GM18873 (cell line): ENCODE results near the gene CD276.

Experiments used
- ATAC-seq: cut with Tn5 transposase; IDR thresholded peaks from one replicate; pipeline ENCODE4 v1.9.1; 2021; ENCODE audit warnings: mild to moderate bottlenecking, moderate library complexity, moderate number of reproducible peaks; ENCODE audit not compliant: unreplicated experiment, low FRiP score

CD276 gene

DNA sequence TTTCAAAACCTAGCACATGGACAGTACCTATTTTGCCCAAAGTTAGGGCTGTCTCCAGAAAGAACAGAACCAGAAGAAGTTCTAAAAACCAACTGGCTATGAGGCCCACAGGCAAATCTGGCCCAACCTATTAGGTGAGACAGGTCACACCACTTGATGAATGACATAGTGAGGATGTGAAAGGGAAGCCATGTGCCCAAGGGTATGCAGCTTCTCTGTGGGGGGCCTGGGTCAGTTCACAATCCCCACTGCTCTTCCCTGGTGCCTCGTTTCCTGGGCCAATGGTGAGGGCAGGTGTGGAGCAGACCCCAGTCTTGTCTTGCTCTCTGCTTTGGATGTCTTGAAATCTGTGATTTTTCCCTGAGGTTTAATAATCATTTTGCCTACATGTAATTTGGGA lies 60.1 kb downstream of the CD276 start:
- ATAC-seq, result no peak

DNA sequence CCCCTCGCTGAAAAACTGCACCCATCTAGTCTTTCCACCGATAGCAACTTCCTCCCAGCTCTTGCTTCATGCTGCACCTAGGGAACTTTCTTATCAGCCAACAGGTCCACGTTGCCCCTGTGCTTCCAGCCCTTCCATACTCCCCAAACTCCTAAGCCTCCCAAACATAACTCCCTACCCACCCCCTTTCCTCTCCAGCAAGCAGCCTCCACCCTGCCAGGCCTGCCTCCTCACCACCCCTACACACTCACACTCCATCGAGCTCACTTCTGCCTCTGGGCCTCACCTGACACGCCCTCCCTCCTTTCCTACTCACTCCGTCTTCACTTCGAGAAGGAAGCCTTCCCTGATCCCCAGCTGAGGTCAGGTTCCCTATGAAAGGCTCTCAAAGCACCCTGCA lies 60.9 kb downstream of the CD276 start:
- no peak for ATAC-seq

DNA sequence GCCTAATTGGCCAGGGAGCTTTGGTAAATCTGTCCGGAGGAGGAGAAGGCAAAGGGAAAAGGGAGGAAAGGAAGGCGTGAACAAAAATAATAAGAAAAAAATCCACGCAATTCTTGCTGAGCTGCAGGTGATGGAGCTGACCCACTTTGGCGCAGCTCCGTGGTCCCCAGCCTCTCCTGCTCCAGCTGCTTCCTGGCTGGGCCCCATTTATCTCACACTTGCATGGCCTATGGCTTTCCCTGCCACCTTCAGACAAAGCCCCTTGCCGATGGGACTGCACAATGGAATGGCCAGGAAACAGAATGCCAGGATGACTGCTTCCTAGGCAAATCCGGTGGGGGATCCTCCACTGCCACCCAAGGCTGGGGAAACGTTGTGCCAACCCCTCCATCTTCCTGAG lies 62.1 kb downstream of the CD276 start:
- no peak for ATAC-seq

DNA sequence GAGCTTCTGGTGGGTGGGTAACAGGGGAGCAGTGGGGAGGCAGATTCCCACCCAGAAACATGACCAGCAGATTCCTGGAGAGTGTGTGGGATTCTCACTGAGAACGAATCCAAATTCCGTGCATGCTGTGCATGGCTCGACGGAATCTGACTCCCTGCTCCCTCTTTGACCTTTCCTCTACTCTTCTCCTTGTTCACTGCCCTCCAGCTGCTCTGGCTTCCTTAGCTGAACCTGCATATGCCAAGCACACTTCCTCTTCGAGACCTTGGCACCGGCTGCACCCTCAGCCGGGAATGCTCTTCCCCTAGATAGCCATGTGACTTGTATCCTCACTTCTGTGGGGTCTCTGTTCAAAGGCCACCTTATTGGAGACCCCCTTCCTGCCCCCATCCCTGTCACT lies 62.7 kb downstream of the CD276 start:
- ATAC-seq, result no peak

DNA sequence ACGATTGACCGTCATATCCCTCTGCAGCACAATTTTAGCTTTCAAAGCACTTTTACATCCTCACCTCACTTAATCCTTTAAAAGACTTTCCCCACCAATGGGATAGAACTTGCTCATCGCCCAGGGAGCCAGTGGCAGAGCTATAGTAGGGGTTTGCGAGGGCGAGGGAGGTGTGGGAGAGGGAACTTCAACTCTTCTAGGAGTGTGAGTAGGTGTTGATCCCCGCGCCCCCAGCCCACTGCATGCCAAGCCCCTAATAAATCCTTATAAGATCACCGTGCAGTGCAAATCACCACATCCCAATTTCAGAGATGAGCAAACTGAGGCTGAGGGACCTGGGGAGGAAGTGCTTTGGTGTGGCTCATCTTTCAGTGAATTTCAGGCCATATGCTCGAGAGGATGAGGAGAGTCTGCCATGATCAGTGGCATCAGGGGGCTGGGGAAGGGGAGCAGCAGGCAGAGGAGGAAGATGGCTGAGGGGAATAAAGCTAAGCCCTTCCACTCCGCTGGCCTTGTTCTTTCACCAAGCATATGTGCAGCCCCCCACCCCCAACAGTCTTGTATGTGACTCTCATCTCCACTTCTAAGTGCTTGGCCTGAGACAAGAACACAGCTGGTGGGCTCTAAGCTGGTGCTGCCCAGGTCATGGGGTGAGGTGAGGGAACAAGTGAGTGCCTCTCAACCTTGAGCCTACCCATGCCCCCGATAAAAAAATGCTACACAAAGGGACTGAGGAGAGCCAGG lies 63.8 kb downstream of the CD276 start:
- ATAC-seq, result no peak

DNA sequence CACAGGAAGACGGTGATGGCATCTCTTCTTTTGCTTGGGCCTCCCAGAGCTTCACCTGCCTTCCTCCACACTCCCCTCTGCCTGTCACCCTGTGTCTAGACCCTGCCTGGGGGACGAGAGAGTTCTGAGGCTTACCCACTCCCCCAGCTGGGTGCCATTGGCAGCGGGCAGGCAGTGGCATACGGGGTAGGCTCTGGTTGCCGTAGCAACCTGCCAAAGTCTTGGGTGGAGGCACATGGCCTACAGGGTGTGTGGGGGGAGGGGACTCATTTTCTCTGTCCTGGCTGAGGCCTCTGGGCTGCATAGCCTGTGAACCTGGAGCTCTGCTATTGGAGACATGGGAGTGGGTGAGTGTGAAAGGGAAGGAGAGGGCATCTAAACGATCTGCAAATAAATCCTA lies 64.5 kb downstream of the CD276 start:
- ATAC-seq, result no peak

DNA sequence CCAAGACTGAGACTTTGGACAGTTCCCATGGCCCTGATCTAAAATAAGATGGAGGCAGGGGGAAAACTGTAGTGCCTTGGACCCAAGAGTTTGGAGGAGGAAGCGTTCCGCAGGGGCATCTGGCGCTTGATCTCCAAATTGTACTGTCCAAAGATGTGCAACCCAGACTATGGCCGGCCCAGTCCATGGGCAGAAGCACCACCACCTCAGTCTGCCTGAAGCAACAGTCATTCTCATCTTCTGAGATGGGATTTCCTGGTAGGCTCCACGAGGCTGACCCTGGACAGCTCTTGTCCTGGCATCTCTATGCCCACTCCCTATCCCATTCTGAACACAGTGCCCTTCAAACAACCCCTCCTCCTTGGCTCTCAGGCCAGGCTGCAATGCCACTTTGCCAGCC lies 65.3 kb downstream of the CD276 start:
- ATAC-seq, result no peak

DNA sequence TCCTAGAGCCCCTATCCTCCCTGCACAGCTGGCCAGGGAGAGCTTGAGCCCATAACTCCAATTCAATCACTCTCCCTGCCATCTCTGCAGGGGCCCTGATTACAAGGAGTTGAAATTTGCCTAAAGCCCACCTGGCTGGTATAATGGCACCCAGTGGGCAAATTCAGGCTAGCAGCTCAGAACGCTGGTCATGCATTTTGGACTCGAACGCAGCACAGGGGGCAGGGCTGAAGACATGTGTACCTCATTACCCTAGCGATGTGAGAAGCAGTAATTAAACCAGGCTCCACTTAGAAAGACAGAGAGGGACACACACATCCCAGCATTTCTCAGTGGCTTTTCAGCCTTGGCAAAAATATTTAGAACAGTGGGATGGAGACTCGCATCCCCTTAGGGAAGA lies 65.8 kb downstream of the CD276 start:
- no peak for ATAC-seq

DNA sequence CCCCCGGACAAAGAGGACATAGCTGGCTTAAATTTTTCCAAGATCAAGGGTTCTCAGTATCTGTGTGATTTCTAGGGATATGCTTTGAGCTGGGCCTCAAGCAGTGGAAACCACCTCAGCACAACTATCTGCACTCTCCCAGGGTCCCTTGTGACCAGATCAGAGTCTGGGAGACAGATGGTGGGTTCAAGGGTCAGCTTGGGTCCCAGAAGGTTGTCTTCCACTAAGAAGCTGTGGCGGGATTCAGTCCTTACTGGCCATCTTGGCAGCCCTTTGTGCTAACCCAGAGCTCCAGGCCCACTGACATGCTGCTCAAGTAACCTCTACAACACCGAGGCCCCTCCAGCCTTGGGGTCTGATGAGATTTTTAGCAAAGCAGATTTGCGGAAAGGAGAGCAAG lies 66.3 kb downstream of the CD276 start:
- ATAC-seq, result no peak

DNA sequence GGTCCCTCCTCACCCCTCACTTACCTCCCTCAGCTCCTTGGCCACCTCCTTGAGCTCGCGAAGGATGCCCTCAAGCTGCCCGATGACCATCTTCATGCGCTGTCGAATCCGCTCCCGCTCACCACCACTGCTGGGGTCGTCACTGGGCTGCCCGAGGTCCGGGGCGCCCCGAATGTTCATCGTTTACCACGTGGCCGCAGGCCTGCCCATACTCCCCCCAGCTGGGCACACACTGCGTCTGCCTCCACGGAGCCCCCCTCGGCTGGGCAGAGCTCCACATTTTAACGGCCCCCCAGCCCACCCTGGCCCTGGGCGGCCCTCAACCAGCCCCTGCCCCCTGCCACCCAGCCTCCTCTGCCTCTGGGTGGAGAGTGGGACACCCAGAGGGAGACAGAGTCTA lies 66.8 kb downstream of the CD276 start:
- ATAC-seq, result no peak

DNA sequence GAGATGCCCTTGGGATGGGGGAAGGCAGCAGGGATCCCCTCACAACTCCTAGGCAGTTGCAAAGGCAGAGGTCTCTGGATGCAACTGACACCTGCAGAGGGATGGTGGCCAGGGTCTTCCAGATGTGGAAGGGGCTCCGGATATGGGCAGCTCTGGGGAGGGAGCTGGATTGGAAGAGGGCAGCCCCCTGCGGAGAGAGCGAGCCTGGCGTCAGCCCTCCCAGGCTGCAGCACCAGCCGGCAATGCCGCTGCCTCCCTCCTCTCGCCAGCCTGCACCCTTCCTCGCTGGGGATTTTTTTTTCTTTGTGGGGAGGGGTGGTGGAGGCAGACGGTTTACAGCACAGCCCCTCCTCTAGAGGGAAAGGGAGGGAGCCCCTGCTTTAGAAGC lies 67.3 kb downstream of the CD276 start:
- ATAC-seq, result no peak

DNA sequence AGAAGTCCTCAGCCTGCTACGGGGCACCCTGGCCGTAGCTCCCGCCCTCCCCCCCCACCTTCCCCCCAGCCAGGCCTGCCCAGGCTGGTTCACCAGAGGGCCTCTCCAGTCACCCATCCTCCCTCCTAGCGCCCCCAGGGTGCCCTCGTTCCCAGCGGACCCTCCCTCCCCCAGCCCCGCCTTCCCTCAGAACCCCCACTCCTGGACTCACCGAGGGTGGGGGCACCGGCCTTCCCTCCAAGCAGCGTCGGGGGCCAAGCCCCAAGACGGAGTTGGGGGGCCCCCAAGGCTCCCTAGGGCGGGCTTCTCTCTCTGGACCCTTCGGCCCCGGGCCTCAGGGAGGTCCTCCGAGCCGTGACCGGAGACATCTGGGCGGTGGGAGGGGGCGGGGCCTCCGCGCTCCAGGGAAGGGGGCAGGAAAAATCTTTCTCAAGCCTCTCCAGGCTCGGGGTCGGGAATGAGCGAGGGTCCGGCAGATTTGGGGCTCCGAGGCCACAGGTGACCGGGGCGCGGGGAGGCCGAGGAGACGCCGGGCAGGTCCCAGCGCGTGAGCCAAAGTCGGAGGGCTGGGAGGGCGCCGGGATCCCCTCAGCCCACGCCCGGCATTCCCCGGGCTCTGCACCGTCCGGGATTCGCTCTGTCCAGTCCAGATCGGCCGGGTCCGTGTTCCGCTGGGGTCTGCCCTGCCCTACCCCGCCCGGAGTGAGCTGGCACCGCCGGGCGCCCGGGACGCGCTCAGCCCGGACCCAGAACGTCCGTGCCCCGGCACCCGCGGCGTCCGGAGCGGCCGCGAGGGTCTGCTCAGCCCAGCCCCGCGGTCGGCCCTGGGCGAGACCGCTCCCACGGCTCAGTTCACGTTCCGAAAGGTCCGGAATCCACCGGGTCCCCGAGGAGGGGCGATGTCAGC lies 68.0 kb downstream of the CD276 start:
- ATAC-seq, result no peak

DNA sequence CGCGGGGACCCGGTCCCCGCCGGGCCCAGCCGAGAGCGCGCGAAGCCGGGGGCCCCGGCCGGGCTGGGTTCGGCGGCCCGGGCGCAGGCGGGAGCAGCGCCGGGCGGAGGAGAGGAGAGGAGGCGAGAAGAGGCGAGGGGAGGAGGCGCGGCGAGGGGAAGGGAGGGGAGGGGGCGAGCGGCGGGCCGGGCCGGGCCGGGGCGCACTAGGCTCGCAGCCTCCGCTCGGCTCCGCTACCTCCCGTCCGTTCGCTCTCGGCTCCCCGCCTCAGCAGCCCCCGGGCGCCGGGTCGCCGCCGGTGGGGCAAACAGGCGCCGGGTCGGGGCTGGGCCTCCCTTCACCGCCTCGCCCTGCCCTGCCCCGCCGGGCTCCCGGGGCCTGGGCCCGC lies 68.6 kb downstream of the CD276 start:
- no peak for ATAC-seq

DNA sequence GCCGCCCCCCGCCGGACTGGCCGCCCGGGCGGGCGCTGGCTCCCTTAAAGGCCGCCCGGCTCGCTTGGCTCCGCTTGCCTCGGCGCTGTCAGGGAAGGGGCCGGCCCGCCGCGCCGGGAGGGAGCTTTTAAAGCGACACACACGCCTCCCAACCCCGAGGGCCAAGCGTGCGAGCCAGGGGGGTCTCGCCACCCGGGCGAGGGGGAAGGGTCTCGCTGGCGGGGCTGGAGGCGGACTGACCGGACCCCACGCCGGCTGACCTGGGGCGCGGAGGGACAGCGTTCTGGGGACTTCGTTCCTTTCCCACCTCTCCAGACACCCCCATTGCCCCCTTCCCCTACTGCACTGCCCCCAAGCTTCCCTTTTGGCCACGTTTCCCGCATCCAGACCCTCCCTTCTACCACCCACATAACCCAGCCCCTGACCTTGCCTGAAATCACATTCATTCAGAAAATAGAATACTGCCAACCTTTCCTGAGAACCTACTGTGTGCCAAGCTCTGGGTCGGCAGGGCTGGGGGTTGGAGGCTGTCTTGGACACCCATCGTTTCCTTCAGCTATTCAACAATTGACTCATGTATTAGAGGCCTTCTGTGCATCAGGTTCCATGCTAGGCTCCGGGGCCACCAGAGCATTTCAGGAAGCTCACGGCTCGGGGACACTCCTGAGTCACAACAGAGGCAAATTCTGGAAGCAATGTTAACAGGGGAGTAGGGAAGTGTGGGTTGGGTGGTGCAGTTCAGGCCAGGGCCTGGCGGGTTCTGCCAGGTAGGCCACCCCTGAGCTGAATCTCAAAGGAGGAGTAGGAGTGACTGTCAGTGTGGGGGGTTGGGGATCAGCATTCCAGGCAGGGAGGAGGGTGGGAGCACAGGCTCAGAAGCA lies 69.3 kb downstream of the CD276 start, which contains the start of gene INSYN1:
Gene INSYN1, minus strand, starts transcription at position 102 of the 881 bp plus-strand sequence. CDS start 2,221 bp downstream, outside the sequence.
- no peak for ATAC-seq

DNA sequence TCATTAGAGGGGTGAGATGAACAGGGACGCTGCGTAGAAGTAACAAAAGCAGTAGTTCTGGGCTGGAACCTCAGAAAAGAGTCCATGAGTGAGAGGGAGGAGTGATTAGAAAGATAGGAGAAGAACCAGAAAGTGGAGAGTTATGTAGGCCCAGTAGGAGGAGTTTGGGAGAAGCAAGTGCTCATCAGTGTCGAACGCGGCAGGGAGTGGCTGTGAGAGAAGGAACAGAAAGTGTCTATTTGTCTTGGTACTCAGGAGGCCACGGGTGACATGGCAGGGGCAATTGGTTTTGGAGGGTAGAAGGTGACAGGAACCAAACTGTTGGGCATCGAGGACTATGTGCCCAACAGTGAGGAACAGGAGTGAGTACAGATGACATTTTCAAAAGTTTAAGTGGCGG lies 70.3 kb downstream of the CD276 start:
- ATAC-seq, result no peak

DNA sequence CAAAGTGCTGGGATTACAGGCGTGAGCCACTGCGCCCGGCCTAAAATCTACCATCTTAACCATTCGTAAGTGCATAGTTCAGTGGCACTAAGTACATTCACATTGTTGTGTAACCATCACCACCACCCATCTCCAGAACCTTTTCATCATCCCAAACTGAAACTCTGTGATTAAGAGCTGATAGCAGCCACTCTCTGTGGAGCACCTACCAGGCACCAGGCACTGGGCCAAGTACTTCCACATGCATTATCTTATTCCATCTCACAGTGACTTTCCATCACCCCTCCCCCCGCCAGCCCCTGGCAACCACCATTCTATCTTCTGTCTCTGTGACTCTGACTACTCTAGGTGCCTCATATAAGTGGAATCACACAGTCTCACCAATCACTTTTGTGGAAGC lies 71.3 kb downstream of the CD276 start:
- no peak for ATAC-seq

DNA sequence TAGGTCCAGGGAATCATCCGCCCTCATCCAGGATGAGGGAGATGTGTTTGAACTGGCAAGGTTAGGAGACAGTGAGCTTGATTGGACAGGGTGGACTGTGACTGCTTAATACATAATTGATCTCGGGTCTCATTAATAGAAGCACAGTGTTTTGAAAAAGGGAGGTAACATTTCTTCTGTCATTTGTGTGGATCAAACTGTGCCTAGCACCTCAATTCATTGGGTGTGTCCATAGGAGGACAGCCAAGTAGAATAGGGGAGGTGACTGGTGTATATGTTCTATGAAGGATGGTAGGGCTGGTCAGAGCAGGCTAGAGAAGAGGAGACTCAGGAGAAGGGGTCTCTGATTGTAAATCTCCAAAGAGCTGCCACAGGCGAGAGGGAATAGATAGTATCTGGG lies 71.8 kb downstream of the CD276 start:
- ATAC-seq, result no peak

DNA sequence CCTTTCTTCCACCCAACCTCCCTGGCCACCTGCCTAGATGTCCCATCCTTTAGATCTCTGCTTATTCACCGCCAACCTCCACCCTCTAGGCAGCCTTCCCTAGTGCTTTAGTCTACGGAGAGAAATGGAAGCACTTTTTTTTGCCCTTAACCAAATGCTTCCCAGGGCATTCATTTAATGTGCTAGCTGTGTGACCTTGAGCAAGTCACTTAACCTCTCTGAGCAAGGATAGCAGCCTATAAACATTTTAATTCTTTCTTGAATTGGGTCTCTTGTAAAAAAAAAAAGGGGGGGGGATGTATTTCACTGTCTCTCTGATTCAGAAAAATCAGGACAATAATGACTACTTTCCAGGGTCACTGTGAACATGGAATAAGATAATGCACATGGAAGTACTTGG lies 72.2 kb downstream of the CD276 start:
- no peak for ATAC-seq

DNA sequence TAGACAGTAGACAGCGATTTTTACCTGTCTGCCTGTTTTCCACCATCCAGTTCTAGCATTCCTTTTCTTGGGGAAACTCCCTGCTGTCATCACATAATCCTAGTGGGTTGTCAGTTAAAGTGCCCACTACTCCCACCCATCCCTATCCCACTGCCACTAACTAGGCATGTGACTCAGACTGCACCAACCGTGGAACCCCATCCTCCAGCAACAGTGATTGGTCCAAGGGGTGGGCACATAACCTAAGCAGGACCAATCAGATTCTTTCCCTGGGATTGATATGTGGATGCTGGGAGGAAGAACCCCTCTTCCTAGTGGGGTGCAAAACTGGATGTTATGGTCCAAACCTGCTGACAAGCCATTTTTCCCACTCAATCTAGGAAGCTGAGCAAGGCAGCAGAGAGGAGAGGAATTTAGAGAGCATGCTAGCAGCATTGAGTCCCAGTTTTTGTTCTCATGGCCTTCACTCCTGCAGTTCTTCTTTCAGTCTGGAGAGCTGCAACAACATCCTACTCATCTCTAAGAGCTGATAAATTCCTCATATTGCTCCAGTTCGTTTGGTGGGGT lies 72.8 kb downstream of the CD276 start:
- no peak for ATAC-seq

DNA sequence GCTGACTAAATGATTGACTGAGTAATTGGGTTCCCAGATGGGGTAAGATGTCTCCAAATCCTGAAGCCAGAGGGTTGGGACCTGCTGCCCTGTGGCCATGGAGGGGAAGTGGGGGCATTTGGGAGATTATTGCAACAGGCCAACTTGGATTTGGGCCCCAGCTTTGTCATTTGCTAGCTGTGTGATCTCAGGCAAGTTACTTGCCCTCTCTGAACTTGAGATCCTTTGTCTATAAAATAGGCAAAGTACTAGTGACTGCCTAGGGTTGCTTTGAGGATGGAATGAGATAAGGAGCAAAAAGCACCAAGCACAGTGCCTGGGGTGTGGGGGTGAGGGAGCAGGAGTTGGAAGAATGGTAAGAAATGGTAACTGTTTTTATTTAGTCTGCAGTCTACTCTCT lies 73.4 kb downstream of the CD276 start:
- no peak for ATAC-seq

DNA sequence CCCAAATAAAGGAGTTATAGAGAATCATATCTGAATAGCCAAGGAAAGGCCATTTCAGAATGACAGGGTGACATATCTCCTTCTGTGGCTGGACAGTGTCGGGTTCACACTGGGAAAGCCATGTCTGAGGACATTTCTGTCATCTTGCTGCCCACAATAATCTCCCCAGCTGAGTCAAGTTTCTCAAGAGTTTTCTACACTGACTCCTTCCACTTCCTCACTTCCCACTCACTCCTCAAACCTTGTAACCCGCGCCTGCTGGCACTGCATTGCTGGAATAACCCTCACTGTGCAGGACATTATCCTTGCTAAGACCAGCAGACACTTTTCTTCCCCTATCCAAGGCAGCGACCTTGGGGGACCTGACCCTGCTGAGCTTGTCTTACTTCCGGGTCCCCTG lies 74.3 kb downstream of the CD276 start:
- no peak for ATAC-seq
